Neutrophil (primary cell): Measurements from ENCODE around the gene SHISA5.
"Not testable (repeated sequence)": the region's sequence is repeated elsewhere in the genome, so short reads cannot be mapped to it uniquely, and the experiment has no call there.

Source experiments
- H3K27ac ChIP-seq: fragments of 200-600 bp; sonication (generic); 2 replicates; pipeline ENCODE4 v1.5.1; 2016; ENCODE audit warnings: mild to moderate bottlenecking, moderate library complexity
- H3K27me3 ChIP-seq: fragments of 200-600 bp; sonication (generic); 2 replicates; pipeline ENCODE4 v1.6.0; 2016; ENCODE audit warnings: mild to moderate bottlenecking
- H3K36me3 ChIP-seq: fragments of 200-600 bp; sonication (generic); 2 replicates; pipeline ENCODE4 v1.5.1; 2017
- H3K4me1 ChIP-seq, 2 experiments: fragments of 200-600 bp in 1 of 2; sonication (generic) in 1 of 2; 1 replicate in 1 of 2; 2 replicates in 1 of 2; pipeline versions ENCODE4 v1.5.1 to v1.6.1; 2013 to 2016; ENCODE audit warnings: low read depth in 1 of 2, low read length in 1 of 2, mild to moderate bottlenecking in 1 of 2, moderate library complexity in 1 of 2; ENCODE audit not compliant: control insufficient read depth in 1 of 2, insufficient read depth in 1 of 2
- H3K4me3 ChIP-seq, 2 experiments: fragments of 200-600 bp in 1 of 2; sonication (generic) in 1 of 2; 1 replicate in 1 of 2; 2 replicates in 1 of 2; pipeline ENCODE4 v1.5.1; 2013 to 2016; ENCODE audit warnings: low read depth in 1 of 2, low read length in 1 of 2, mild to moderate bottlenecking in 1 of 2, moderate library complexity in 1 of 2
- H3K9me3 ChIP-seq: fragments of 200-600 bp; sonication (generic); 2 replicates; pipeline ENCODE4 v1.5.1; 2016
- CTCF ChIP-seq: fragments of 200-600 bp; sonication (generic); IDR thresholded peaks from 2 replicates; pipeline ENCODE4 v1.5.1; 2016; ENCODE audit warnings: antibody characterized with exemption

Gene SHISA5

GRCh38 chr3:48475188-48475587, 28.8 kb downstream of the SHISA5 start:
- no peak for TF ChIP-seq CTCF
- Histone ChIP-seq H3K36me3 (peaks cover 11% of the 10 kb centered on the region), H3K4me1 (peaks cover 30 to 44% of the 10 kb centered on the region in 2 experiments), H3K27ac (no peak overlapping the region), H3K27me3 (no peaks in the 10 kb centered on the region), H3K9me3 (no peaks in the 10 kb centered on the region), H3K4me3 (no peak overlapping the region)

- Histone ChIP-seq H3K27ac (no peak overlapping the region), H3K36me3 (peaks cover 17% of the 10 kb centered on the region), H3K27me3 (no peaks in the 10 kb centered on the region), H3K4me1 (peaks cover 36 to 50% of the 10 kb centered on the region in 2 experiments), H3K4me3 (no peak overlapping the region), H3K9me3 (no peaks in the 10 kb centered on the region)
- no peak for TF ChIP-seq CTCF
These were observed 29.4 kb downstream of the SHISA5 start for GRCh38 chr3:48474619-48475018.

- not testable (repeated sequence) for H3K27me3 ChIP-seq, H3K9me3 ChIP-seq, H3K4me3 ChIP-seq
- H3K27ac ChIP-seq = peak overlapping the region; percentile 95
- peaks cover 34 to 46% of the 10 kb centered on the region in 2 experiments for H3K4me1 ChIP-seq
- peaks cover 22% of the 10 kb centered on the region for H3K36me3 ChIP-seq
These were observed 29.9 kb downstream of the SHISA5 start for GRCh38 chr3:48474031-48474430.

- no peaks in the 10 kb centered on the region for H3K27me3 ChIP-seq
- TF ChIP-seq CTCF = no peak
- no peaks in the 10 kb centered on the region for H3K9me3 ChIP-seq
- peak overlapping the region; percentile 69 to 73 for H3K4me3 ChIP-seq
- peak overlapping the region; percentile 95 for H3K27ac ChIP-seq
- H3K4me1 ChIP-seq = peaks cover 30 to 41% of the 10 kb centered on the region in 2 experiments
- H3K36me3 ChIP-seq = peaks cover 22% of the 10 kb centered on the region
These were observed 30.4 kb downstream of the SHISA5 start for GRCh38 chr3:48473617-48473952.

- H3K4me1 ChIP-seq = peaks cover 29 to 36% of the 10 kb centered on the region in 2 experiments
- H3K27ac ChIP-seq = peak overlapping the region; percentile 95
- H3K27me3 ChIP-seq = no peaks in the 10 kb centered on the region
- no peaks in the 10 kb centered on the region for H3K9me3 ChIP-seq
- H3K36me3 ChIP-seq = peaks cover 25% of the 10 kb centered on the region
- peak overlapping the region; percentile 69 to 73 for H3K4me3 ChIP-seq
- peak; percentile 51 for TF ChIP-seq CTCF
These were observed 30.9 kb downstream of the SHISA5 start for GRCh38 chr3:48472923-48473616.

- Histone ChIP-seq H3K27me3 (no peaks in the 10 kb centered on the region), H3K9me3 (no peaks in the 10 kb centered on the region), H3K4me1 (peaks cover 29 to 34% of the 10 kb centered on the region in 2 experiments), H3K27ac (peak overlapping the region; percentile 95), H3K36me3 (peaks cover 30% of the 10 kb centered on the region), H3K4me3 (peak overlapping the region; percentile 69 to 73)
- no peak for TF ChIP-seq CTCF
These were observed 31.4 kb downstream of the SHISA5 start for GRCh38 chr3:48472673-48472922.
